Measurements from ENCODE around the gene MTMR12.

DNA sequence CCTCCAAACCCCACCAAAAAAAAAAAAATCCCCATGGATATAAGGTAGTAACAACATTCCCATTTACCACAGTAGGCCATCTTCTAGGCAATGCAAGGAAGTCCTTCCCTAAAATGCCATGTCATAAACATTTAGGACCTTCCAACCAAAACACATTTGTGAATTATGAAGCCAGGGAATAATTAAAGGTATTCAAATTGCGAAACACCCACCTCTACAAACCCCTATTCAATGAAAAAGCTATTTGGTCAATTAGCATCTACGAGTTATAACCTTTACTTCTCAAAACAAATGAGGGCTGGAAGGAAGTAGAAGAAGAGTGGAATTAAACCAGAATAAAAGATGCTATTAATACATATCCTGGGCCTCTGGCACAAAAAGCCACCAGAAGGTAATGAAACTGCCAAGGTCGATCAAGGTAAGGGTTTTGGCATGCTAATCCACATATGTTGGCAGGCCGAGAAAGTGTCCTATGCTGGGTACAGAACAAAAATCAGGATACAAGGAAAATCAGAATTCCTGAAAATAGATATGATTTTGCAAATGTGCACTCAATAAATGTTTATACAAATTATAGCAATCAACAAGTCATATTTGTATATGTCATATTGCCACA, 47.7 kb downstream of the MTMR12 start:
- TF ChIP-seq SP4 (CRISPR knock-in tag; IDR thresholded peaks at IDR 0.05) (no peak), ARNTL (CRISPR knock-in tag; IDR thresholded peaks at IDR 0.05) (no peak), MAFG (CRISPR knock-in tag; IDR thresholded peaks at IDR 0.05) (no peak), TRIM24 (CRISPR knock-in tag; IDR thresholded peaks at IDR 0.05) (no peak), ZNF709 (CRISPR knock-in tag; IDR thresholded peaks at IDR 0.05) (no peak), ZKSCAN8 (CRISPR knock-in tag; IDR thresholded peaks at IDR 0.05; ENCODE audit: borderline replicate concordance) (no peak), NFRKB (IDR thresholded peaks at IDR 0.05) (no peak), SP5 (CRISPR knock-in tag; IDR thresholded peaks at IDR 0.05; ENCODE audit: borderline replicate concordance, low read depth) (no peak), HDAC2 (CRISPR knock-in tag; IDR thresholded peaks at IDR 0.05) (no peak)
- TF ChIP-seq, protein P1, sequence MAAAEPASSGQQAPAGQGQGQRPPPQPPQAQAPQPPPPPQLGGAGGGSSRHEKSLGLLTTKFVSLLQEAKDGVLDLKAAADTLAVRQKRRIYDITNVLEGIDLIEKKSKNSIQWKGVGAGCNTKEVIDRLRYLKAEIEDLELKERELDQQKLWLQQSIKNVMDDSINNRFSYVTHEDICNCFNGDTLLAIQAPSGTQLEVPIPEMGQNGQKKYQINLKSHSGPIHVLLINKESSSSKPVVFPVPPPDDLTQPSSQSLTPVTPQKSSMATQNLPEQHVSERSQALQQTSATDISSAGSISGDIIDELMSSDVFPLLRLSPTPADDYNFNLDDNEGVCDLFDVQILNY (CRISPR knock-in tag; conservative IDR thresholded peaks at IDR 0.05): no peak
- TF ChIP-seq, protein P2, sequence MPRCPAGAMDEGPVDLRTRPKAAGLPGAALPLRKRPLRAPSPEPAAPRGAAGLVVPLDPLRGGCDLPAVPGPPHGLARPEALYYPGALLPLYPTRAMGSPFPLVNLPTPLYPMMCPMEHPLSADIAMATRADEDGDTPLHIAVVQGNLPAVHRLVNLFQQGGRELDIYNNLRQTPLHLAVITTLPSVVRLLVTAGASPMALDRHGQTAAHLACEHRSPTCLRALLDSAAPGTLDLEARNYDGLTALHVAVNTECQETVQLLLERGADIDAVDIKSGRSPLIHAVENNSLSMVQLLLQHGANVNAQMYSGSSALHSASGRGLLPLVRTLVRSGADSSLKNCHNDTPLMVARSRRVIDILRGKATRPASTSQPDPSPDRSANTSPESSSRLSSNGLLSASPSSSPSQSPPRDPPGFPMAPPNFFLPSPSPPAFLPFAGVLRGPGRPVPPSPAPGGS (CRISPR knock-in tag; IDR thresholded peaks at IDR 0.05): no peak
- TF ChIP-seq, protein P3, sequence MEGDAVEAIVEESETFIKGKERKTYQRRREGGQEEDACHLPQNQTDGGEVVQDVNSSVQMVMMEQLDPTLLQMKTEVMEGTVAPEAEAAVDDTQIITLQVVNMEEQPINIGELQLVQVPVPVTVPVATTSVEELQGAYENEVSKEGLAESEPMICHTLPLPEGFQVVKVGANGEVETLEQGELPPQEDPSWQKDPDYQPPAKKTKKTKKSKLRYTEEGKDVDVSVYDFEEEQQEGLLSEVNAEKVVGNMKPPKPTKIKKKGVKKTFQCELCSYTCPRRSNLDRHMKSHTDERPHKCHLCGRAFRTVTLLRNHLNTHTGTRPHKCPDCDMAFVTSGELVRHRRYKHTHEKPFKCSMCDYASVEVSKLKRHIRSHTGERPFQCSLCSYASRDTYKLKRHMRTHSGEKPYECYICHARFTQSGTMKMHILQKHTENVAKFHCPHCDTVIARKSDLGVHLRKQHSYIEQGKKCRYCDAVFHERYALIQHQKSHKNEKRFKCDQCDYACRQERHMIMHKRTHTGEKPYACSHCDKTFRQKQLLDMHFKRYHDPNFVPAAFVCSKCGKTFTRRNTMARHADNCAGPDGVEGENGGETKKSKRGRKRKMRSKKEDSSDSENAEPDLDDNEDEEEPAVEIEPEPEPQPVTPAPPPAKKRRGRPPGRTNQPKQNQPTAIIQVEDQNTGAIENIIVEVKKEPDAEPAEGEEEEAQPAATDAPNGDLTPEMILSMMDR (CRISPR knock-in tag; IDR thresholded peaks at IDR 0.05): no peak
- TF ChIP-seq, protein P4, sequence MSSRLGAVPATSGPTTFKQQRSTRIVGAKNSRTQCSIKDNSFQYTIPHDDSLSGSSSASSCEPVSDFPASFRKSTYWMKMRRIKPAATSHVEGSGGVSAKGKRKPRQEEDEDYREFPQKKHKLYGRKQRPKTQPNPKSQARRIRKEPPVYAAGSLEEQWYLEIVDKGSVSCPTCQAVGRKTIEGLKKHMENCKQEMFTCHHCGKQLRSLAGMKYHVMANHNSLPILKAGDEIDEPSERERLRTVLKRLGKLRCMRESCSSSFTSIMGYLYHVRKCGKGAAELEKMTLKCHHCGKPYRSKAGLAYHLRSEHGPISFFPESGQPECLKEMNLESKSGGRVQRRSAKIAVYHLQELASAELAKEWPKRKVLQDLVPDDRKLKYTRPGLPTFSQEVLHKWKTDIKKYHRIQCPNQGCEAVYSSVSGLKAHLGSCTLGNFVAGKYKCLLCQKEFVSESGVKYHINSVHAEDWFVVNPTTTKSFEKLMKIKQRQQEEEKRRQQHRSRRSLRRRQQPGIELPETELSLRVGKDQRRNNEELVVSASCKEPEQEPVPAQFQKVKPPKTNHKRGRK (CRISPR knock-in tag; IDR thresholded peaks at IDR 0.05): no peak

Measured in HepG2 (cell line).